Inflammatory macrophage treated with lipopolysaccharide for 1 hour (primary cell): ENCODE measurements around the gene RAB23.
"Not testable (repeated sequence)": the region's sequence is repeated elsewhere in the genome, so short reads cannot be mapped to it uniquely, and the experiment has no call there.

Source experiments
- DNase-seq, 2 donors: peaks; one replicate each; pipeline ENCODE4 v3.0.0-alpha.2; 2020 to 2022

The RAB23 gene

GRCh38 chr6:57221936-57222742, at the start of gene RAB23:
TSS of gene RAB23 (minus strand) at chr6:57222307. CDS start at chr6:57210380, 11,927 bp downstream.
- DNase-seq: peak; percentile 71 to 87

GRCh38 chr6:57268294-57268640, 46.2 kb upstream of the RAB23 start:
- DNase-seq: no peak

GRCh38 chr6:57267586-57268293, 45.6 kb upstream of the RAB23 start:
- peak; percentile 25 to 48 for DNase-seq

DNA sequence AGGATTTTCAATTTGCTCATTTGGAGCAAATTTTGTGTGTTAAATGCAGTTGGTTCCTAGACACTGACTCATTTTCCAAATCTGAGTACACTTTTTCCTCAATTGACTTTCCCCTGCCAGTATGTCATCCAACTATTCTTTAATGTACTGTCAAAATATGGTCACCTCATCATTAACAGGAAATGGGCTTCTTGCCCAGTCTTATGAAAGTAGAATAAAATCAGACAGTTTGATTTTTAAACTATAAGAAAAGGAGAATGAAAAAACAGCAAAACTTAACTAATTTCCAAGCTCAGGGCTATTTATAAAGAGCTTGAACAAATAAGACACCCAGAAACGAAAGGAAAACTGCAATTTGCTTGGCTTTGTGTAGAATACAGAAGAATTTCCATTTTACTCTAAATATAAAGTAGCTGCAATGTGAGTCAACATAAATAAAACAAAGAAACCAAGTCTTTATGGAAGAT, 43.7 kb upstream of the RAB23 start:
- no peak for DNase-seq

DNA sequence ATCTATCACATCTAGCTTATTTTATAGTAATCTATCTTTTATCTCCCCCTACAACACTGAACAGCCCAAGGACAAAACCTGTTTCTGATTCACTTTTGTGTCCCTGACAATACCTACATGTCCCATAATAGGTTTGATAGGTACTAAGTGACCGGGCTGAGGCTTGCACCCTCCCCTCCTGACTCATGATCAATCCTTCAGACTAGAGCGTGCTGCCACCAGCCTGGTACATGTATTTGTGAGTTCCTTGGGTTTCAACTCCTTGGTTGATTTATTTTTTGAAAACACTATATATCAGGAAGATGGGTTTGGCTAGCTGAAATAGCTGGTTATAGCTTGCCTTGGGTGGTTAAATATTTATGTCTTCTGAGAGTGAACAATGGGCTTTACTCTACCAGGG, 41.6 kb upstream of the RAB23 start:
- no peak for DNase-seq

DNA sequence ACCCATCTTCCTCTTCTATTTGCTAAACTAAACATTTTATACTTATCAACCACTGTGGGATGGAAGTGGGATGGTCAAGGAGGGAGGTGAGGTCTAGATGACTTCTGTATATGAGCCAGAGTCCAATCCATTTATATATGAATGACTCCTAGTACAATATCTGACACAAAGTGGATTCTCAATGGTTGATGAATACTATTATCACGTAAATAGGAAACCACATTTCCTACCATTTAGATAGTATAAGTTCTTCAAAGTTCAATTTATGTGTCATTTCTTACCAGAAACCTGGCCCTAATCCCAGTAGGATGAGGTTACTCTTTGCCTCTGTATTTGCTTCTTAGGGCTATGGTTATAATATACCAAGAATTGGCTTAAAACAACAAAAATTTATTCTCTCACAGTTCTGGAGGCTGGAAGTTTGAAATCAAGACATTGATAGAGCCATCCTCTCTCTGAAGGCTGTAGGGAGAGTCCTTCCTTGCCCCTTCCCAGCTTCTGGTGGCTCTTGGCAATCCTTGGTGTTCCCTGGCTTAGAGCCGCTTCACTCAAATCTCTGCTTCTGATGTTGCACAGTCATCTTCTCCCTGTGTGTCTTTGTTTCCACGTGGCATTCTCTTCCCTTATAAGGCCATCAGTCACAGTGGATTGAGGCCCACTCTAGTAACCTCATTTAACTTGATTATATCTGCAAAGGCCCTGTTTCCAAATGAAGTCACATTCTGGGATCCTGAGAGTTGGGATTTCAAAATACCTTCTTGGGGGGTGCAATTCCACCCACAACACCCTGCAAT, 41.0 kb upstream of the RAB23 start:
- DNase-seq: no peak

GRCh38 chr6:57262488-57262887, 40.4 kb upstream of the RAB23 start:
- DNase-seq: no peak

DNA sequence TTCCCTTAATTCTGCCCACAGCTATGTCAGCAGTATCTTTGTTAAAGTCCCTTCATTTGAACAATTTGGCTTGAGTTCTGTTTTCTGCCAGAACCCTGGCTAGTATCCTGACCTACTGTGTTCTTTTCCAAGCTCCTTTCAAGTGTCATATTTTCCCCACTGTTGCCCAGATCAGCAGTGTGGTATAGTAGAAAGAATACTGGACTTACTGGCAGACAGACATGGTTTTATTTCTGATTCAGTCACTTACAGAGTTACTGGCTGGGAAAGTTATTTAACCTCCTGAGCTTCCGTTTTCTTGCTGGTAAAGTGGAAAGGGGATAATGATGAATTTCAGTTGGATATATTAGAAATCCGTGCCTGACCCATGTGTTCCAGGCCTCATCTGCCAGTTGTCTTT, 39.8 kb upstream of the RAB23 start:
- no peak for DNase-seq

GRCh38 chr6:57259064-57259463, 37.0 kb upstream of the RAB23 start:
- no peak for DNase-seq

- no peak for DNase-seq
Measured at GRCh38 chr6:57257911-57258541, 35.9 kb upstream of the RAB23 start.

DNA sequence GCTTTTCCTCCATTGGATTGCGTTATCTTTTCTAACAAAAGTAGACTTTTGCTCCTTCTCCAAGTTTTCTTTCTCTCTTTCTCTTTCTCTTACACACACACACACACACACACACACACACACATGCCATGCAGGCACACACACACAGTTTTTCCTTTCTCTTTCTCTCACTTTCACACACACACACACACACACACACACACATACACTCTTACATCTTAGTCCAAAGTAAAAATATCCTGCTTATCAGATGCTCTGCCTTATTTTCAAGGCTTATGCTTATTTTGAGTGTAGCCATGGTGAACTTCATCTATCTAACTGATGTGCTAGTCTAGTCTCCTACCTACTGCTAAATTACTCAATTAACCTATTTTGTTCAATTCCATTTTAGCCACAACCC, 34.4 kb upstream of the RAB23 start:
- DNase-seq: no peak

DNA sequence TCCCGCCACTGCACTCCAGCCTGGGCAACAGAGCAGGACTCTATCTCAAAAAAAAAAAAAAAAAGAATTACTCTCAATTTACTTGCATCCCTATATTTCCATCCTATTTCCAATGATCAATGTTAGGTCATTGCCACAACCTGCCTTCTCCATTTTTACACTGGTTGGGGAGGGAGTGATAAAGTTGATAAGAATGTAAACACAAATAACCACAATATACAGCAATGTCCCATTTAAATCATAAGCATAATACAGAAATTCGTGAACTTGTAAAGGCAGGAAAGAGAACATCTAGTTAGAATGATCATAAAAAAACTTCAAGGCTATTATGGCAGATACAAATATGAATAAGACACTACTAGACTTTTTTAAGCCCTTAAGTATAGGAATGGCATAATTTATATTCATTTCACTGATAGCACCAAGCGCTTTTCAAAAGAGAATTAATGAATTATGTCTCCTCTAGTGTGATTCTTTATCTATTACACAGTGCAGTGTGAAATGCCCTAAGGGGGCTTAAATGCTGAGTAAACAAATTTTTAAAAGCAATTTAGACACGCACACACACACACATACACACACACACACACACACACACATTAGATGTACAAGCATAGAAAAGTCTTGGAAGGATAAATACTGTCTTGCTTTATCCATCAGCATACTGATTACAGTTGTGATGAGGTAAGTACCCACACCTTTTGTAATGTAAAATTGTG, 33.5 kb upstream of the RAB23 start:
- no peak for DNase-seq

- no peak for DNase-seq
Measured at GRCh38 chr6:57254055-57254717, 32.1 kb upstream of the RAB23 start.

DNA sequence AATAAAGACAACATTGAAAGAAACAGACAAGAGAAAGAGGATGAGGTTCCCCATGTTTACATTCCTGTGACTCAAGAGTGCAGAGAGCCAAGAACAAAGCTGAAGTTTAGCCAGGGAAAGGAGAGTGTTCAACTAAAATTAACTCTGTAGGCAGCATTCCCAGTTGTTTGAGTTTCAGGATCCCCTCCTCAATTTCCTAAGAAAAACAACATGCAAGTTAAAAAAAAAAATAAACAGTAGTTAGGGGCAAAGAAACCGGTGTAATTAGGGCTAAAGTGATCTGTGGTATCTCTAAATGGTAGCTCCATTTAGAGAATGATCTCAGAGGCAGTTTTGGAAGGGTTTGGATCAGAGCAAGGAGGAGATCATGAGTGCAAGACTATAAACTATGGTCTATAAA, 30.9 kb upstream of the RAB23 start:
- no peak for DNase-seq

- no peak for DNase-seq
Measured at GRCh38 chr6:57252137-57252536, 30.0 kb upstream of the RAB23 start.

DNA sequence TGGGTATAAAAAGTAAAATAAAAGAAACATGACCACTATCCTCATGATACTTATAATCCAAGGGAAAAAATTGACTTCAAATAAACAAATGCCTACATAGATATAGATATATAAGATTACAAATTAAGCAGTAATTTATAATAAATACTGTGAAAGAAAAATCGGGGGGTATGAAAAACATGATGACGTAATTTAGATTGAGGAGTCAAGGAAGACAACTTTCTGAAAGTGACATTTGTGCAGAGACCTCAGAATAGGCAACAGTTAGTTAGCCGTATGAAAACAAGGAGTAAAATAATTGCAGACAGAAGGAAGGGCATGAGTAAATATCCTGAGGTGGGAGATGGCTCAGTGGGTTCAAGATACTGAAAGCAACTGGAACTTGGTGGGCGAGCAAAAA, 28.2 kb upstream of the RAB23 start:
- DNase-seq: no peak

GRCh38 chr6:57248311-57248895, 26.3 kb upstream of the RAB23 start:
- no peak for DNase-seq

DNA sequence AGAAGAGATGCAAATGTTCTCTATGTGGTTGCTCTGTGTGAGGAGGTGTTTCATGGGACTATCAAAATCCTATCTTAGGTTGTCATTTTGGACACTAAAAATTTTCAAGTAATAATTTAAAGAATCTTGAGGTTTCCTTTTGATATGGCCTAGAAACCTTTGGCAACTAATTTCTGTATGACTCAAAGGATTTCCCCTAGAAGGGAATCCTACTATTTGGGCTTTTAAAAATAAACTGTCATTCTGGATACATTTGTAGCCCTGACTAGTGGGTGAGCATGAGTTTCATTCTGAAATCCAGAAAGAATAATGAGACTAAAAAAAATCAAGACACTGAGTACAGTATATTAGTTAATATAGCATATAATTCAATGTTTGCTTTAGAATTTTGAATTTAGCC, 25.5 kb upstream of the RAB23 start:
- DNase-seq: no peak

GRCh38 chr6:57246307-57246706, 24.2 kb upstream of the RAB23 start:
- no peak for DNase-seq

GRCh38 chr6:57243954-57244353, 21.8 kb upstream of the RAB23 start:
- no peak for DNase-seq

DNA sequence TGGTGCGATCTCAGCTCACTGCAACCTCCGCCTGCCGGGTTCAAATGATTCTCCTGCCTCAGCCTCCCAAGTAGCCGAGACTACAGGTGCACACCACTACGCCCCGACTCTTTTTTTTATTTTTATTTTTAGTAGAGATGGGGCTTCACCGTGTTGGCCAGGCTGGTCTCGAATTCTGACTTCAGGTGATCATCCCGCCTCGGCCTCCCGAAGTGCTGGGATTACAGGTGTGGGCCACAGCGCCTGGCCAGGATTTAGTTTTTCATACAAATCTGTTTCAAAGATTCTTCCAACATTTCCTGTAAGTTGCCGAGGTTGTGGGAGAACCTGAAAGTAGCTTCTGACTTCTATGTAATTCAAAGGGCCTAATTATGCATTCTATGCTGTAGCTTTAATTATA, 21.4 kb upstream of the RAB23 start:
- DNase-seq: not testable (repeated sequence)
